Upper lobe of right lung (tissue), 1 donor: ENCODE measurements around the gene SH3GL3. TPM values are rescaled to one million over a fixed set of nuclear protein-coding genes. Genes with fewer than 3 reads are reported as not detected.

Experiments
- ATAC-seq: fragments of 200-7000 bp; cut with Tn5 transposase; one replicate; pipeline ENCODE4 v1.9.1; 2020; ENCODE audit warnings: mild to moderate bottlenecking, moderate library complexity
- DNase-seq: peaks from one replicate; pipeline ENCODE4 v3.0.0-alpha.2; 2020
- H3K27ac ChIP-seq: fragments of 200-600 bp; one replicate; pipeline ENCODE4 v1.8.0; 2022
- H3K27me3 ChIP-seq: fragments of 200-600 bp; one replicate; pipeline ENCODE4 v1.8.0; 2022; ENCODE audit warnings: mild to moderate bottlenecking
- H3K36me3 ChIP-seq: fragments of 200-600 bp; one replicate; pipeline ENCODE4 v1.8.0; 2022
- H3K4me1 ChIP-seq: fragments of 200-600 bp; one replicate; pipeline ENCODE4 v1.8.0; 2022
- H3K4me3 ChIP-seq: fragments of 200-600 bp; one replicate; pipeline ENCODE4 v1.8.0; 2022; ENCODE audit warnings: mild to moderate bottlenecking
- H3K9me3 ChIP-seq: fragments of 200-600 bp; one replicate; pipeline ENCODE4 v1.8.0; 2022
- intact Hi-C: fragments of 100-400 bp; cut with DNase I; formaldehyde crosslinking; loops from one replicate; pipeline ENCODE4 v1.11.0; 2022
- total RNA-seq: library from RNA; stranded (reverse); fragmentation: NEBNext Ultra II Directional; extraction: Animal tissue kit (Norgen Biotek cat#: 25700); gene quantifications from one replicate; pipeline ENCODE4 v1.2.1, GENCODE V29; 2021
- TF ChIP-seq, protein P1 (sequence below): fragments of 200-600 bp; IDR thresholded peaks from one replicate; pipeline ENCODE4 v1.8.0; 2022; ENCODE audit warnings: antibody characterized with exemption
- donor health status: DM: no; HTN: yes; CAD: no; lungs with severe emphysema.

Gene SH3GL3
- total RNA-seq, 1 donor from 2014 or later, result 3.4 TPM

- no peak overlapping the region for H3K4me3 ChIP-seq
- no peak for ATAC-seq
Observed at GRCh38 chr15:83446417-83446816, 724 bp upstream of the SH3GL3 start.

GRCh38 chr15:83449250-83449671, 2.1 kb downstream of the SH3GL3 start:
- Histone ChIP-seq H3K27me3 (peaks cover 41% of the 10 kb centered on the region), H3K4me1 (peaks cover 11% of the 10 kb centered on the region), H3K9me3 (no peaks in the 10 kb centered on the region), H3K27ac (no peak overlapping the region), H3K4me3 (no peak overlapping the region), H3K36me3 (no peaks in the 10 kb centered on the region)
- ATAC-seq (peak; percentile 26), DNase-seq (no peak)
- intact Hi-C loops, result no loop called here
- TF ChIP-seq, protein P1, sequence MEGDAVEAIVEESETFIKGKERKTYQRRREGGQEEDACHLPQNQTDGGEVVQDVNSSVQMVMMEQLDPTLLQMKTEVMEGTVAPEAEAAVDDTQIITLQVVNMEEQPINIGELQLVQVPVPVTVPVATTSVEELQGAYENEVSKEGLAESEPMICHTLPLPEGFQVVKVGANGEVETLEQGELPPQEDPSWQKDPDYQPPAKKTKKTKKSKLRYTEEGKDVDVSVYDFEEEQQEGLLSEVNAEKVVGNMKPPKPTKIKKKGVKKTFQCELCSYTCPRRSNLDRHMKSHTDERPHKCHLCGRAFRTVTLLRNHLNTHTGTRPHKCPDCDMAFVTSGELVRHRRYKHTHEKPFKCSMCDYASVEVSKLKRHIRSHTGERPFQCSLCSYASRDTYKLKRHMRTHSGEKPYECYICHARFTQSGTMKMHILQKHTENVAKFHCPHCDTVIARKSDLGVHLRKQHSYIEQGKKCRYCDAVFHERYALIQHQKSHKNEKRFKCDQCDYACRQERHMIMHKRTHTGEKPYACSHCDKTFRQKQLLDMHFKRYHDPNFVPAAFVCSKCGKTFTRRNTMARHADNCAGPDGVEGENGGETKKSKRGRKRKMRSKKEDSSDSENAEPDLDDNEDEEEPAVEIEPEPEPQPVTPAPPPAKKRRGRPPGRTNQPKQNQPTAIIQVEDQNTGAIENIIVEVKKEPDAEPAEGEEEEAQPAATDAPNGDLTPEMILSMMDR, result no peak

More at GRCh38 chr15:83446417-83446816, 724 bp upstream of the SH3GL3 start:
- Histone ChIP-seq H3K9me3 (no peaks in the 10 kb centered on the region), H3K27me3 (peaks cover 56% of the 10 kb centered on the region), H3K4me1 (peaks cover 11% of the 10 kb centered on the region), H3K36me3 (no peaks in the 10 kb centered on the region), H3K27ac (no peak overlapping the region)
- intact Hi-C loops, result no loop called here
- TF ChIP-seq, protein P1, result no peak
- no peak for DNase-seq

DNA sequence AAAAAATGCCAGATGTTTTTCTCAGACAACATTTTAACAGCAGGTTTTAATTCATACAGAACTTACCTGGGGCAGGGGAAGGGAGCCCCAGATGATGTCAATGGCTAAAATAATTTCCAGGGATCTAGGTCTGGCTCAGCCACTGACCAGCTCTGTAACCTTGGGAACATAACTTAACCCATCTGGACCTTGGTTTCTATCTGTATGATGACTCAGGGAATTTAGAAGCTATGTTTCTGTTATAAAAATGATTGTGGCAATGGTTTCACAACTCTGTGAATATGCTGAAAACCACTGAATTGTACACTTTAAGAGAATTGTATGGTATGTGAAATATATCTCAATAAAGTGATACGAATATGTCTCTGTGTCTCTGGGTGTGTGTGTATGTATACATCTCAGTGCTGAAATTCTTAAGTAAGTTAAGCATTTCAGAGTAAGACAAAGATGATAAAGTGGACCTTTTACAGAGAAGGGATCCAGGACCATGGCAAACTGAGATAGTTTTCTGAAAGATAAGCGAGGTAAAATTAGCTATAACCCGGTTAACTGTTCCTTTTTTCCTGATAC, 2.9 kb downstream of the SH3GL3 start:
- Histone ChIP-seq H3K27me3 (peaks cover 38% of the 10 kb centered on the region), H3K4me3 (no peak overlapping the region), H3K9me3 (no peaks in the 10 kb centered on the region), H3K27ac (no peak overlapping the region), H3K4me1 (peaks cover 11% of the 10 kb centered on the region), H3K36me3 (no peaks in the 10 kb centered on the region)
- intact Hi-C loops, result no loop called here
- ATAC-seq (no peak), DNase-seq (no peak)
- TF ChIP-seq, protein P1, result no peak

GRCh38 chr15:83457149-83457548, 10.0 kb downstream of the SH3GL3 start:
- intact Hi-C loops, result no loop called here
- TF ChIP-seq, protein P1, result no peak
- H3K27me3 ChIP-seq, result peaks cover 6% of the 10 kb centered on the region
- no peak overlapping the region for H3K4me3 ChIP-seq
- no peaks in the 10 kb centered on the region for H3K4me1 ChIP-seq
- ATAC-seq, result no peak
- no peaks in the 10 kb centered on the region for H3K36me3 ChIP-seq
- H3K9me3 ChIP-seq, result no peaks in the 10 kb centered on the region
- no peak for DNase-seq
- H3K27ac ChIP-seq, result no peak overlapping the region

DNA sequence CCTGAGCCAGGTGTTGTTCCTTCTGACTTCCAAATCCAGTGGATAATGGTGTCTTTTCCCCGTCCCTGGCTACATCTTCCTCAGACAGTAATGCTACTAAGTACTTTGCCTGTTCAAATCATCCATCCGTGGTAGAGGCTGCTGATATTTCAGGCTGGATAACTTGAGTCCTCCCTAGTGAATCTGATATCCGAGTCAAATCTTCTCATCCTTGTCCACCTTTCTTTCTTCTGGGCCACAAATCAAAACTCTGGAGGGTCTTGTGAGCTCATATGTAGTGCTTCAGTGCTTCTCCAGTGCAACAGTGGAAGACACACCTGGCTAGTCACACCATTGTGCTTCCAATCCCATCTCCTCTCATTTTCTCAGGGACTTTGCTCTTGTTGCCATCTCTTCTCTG, 11.2 kb downstream of the SH3GL3 start:
- Histone ChIP-seq H3K27me3 (peaks cover 6% of the 10 kb centered on the region), H3K9me3 (no peaks in the 10 kb centered on the region), H3K36me3 (no peaks in the 10 kb centered on the region), H3K4me1 (no peaks in the 10 kb centered on the region), H3K4me3 (no peak overlapping the region), H3K27ac (no peak overlapping the region)
- DNase-seq (no peak), ATAC-seq (no peak)
- TF ChIP-seq, protein P1, result no peak
- intact Hi-C loops, result no loop called here

GRCh38 chr15:83462026-83462425, 14.9 kb downstream of the SH3GL3 start:
- Histone ChIP-seq H3K27me3 (peaks cover 6% of the 10 kb centered on the region), H3K9me3 (no peaks in the 10 kb centered on the region), H3K4me1 (no peaks in the 10 kb centered on the region), H3K27ac (no peak overlapping the region), H3K4me3 (no peak overlapping the region), H3K36me3 (no peaks in the 10 kb centered on the region)
- intact Hi-C loops, result no loop called here
- DNase-seq (no peak), ATAC-seq (no peak)
- TF ChIP-seq, protein P1, result no peak
